Endodermal cell (in vitro differentiated cells): ENCODE measurements around the gene NODAL. TPM values are rescaled to one million over a fixed set of nuclear protein-coding genes. Genes with fewer than 3 reads are reported as not detected.
A peak's percentile ranks its signal among the peaks of the same experiment; 100 is the strongest.

ENCODE experiments used
- DNase-seq: peaks from one replicate; pipeline ENCODE4 v3.0.0-alpha.2; 2017
- H3K27ac ChIP-seq: 2 replicates; pipeline ENCODE4 v1.5.1; 2013; ENCODE audit warnings: mild to moderate bottlenecking, low read depth, low read length, moderate library complexity
- H3K27me3 ChIP-seq: 2 replicates; pipeline ENCODE4 v1.6.1; 2013; ENCODE audit warnings: mild to moderate bottlenecking, low read length, moderate library complexity; ENCODE audit not compliant: insufficient read depth, control insufficient read depth, poor library complexity, severe bottlenecking
- H3K36me3 ChIP-seq: 2 replicates; pipeline ENCODE4 v1.7.0; 2013; ENCODE audit warnings: mild to moderate bottlenecking, low read length, moderate library complexity; ENCODE audit not compliant: control insufficient read depth, insufficient read depth
- H3K4me1 ChIP-seq: one replicate; pipeline ENCODE4 v1.7.0; 2013; ENCODE audit warnings: low read length; ENCODE audit not compliant: control insufficient read depth, insufficient read depth
- H3K4me3 ChIP-seq: 2 replicates; pipeline ENCODE4 v1.5.1; 2013; ENCODE audit warnings: mild to moderate bottlenecking, low read length, moderate library complexity
- H3K9ac ChIP-seq: 2 replicates; pipeline ENCODE4 v1.6.1; 2013; ENCODE audit warnings: mild to moderate bottlenecking, low read length, moderate library complexity; ENCODE audit not compliant: poor library complexity, severe bottlenecking; ENCODE audit errors: extremely low read depth
- H3K9me3 ChIP-seq: 2 replicates; pipeline ENCODE4 v1.6.1; 2013; ENCODE audit warnings: mild to moderate bottlenecking, low read length, moderate library complexity; ENCODE audit not compliant: control insufficient read depth
- H3K27ac Mint-ChIP-seq: 2 replicates; pipeline ENCODE4 v1.8.0; 2020; ENCODE audit warnings: mixed read lengths
- H3K27me3 Mint-ChIP-seq: 2 replicates; pipeline ENCODE4 v1.8.0; 2021; ENCODE audit warnings: mild to moderate bottlenecking, mixed read lengths; ENCODE audit not compliant: insufficient read depth
- H3K36me3 Mint-ChIP-seq: 2 replicates; pipeline ENCODE4 v1.8.0; 2020; ENCODE audit warnings: low read depth, mixed read lengths
- H3K4me1 Mint-ChIP-seq: 2 replicates; pipeline ENCODE4 v1.8.0; 2020; ENCODE audit warnings: mixed read lengths
- H3K4me3 Mint-ChIP-seq: 2 replicates; pipeline ENCODE4 v1.8.0; 2020; ENCODE audit warnings: mild to moderate bottlenecking, moderate library complexity, mixed read lengths
- H3K9me3 Mint-ChIP-seq: 2 replicates; pipeline ENCODE4 v1.8.0; 2020; ENCODE audit warnings: mild to moderate bottlenecking, mixed read lengths
- WGBS, 2 experiments: methylation state at CpG; one replicate each; pipeline versions ENCODE4 v1.1.5 to v1.1.7; 2013; ENCODE audit warnings: missing lambda C conversion rate in 2 of 2, mixed read lengths in 1 of 2; ENCODE audit not compliant: insufficient coverage in 1 of 2, insufficient read length in 1 of 2; 5-methylcytosine and 5-hydroxymethylcytosine counted together
- total RNA-seq, 2 donors: library from RNA; stranded (reverse); fragmentation: NEBNext Ultra II Directional in 1 of 2; extraction: Animal tissue kit (Norgen Biotek cat#: 25700) in 1 of 2; gene quantifications; 2 replicates in 1 of 2; 3 replicates in 1 of 2; pipeline ENCODE4 v1.2.1, GENCODE V29; 2021
- TF ChIP-seq, protein P1 (sequence below): fragments of 200-600 bp; sonication (generic); conservative IDR thresholded peaks from 2 replicates; pipeline ENCODE4 v1.5.0; 2021; ENCODE audit warnings: antibody characterized with exemption, mild to moderate bottlenecking

The NODAL gene
- total RNA-seq, 2 donors from 2014 or later: 18.2 to 71.0 TPM

- Histone ChIP-seq H3K9me3 (no peaks in the 10 kb centered on the region), H3K4me1 (no peaks in the 10 kb centered on the region), H3K36me3 (peaks cover 89% of the 10 kb centered on the region), H3K27ac (no peak overlapping the region), H3K4me3 (no peak overlapping the region), H3K9ac (no peak overlapping the region), H3K27me3 (no peaks in the 10 kb centered on the region)
- no peak for DNase-seq
- Mint-ChIP-seq H3K4me1 (no peaks in the 10 kb centered on the region), H3K9me3 (no peaks in the 10 kb centered on the region), H3K4me3 (no peak overlapping the region), H3K27me3 (no peaks in the 10 kb centered on the region), H3K27ac (peak overlapping the region; percentile 14), H3K36me3 (peaks cover 58% of the 10 kb centered on the region)
- 93% methylated on average over 2 to 3 of the region's 3 CpGs for WGBS, 2 experiments
- TF ChIP-seq, protein P1, sequence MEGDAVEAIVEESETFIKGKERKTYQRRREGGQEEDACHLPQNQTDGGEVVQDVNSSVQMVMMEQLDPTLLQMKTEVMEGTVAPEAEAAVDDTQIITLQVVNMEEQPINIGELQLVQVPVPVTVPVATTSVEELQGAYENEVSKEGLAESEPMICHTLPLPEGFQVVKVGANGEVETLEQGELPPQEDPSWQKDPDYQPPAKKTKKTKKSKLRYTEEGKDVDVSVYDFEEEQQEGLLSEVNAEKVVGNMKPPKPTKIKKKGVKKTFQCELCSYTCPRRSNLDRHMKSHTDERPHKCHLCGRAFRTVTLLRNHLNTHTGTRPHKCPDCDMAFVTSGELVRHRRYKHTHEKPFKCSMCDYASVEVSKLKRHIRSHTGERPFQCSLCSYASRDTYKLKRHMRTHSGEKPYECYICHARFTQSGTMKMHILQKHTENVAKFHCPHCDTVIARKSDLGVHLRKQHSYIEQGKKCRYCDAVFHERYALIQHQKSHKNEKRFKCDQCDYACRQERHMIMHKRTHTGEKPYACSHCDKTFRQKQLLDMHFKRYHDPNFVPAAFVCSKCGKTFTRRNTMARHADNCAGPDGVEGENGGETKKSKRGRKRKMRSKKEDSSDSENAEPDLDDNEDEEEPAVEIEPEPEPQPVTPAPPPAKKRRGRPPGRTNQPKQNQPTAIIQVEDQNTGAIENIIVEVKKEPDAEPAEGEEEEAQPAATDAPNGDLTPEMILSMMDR: no peak
Observed at GRCh38 chr10:70425096-70425495, 16.4 kb downstream of the NODAL start.

DNA sequence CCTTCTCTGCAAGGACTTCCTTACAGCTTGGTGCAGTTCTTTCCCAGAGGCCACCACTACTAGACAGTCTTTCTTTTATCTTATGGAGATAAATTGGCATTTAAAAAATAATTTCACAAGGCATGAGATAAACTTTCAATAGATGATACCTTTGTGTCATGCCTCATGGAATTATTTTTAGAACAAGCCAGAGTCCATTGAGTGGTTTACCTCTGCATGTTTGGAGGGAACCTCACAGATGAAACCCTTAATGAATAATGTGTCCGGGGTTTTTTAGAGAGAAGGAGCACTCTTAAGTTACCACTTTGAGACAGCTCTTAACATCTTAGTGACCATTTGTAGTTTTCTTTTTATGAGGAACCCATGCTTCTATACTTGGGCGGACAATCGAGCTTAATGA lies 17.2 kb downstream of the NODAL start:
- H3K4me1 ChIP-seq: no peaks in the 10 kb centered on the region
- 89 to 96% methylated on average over 3 of the region's 3 CpGs for WGBS, 2 experiments

DNA sequence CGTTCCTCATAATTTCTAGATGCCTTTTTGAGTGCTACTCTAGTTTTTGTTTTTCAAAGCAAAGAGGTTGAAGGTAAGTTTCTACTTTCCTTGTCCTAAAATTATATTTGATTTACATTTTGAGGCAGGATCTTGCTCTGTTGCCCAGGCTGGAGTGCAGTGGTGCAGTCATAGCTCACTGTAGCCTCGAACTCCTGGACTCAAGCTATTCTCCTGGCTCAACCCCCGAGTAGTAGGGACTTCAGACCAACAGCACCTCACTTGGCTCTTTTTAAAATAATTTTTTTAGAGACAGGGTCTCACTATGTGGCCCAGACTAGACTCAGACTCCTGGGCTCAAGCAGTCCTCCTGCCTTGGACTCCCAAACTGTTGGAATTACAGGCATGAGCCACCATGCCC lies 22.8 kb downstream of the NODAL start:
- Histone ChIP-seq H3K27ac (no peak overlapping the region), H3K4me1 (no peaks in the 10 kb centered on the region), H3K4me3 (no peak overlapping the region), H3K9ac (no peak overlapping the region), H3K27me3 (no peaks in the 10 kb centered on the region), H3K9me3 (no peaks in the 10 kb centered on the region), H3K36me3 (peaks cover 54% of the 10 kb centered on the region)
- Mint-ChIP-seq H3K4me3 (no peak overlapping the region), H3K36me3 (peaks cover 49% of the 10 kb centered on the region), H3K9me3 (peaks cover 2% of the 10 kb centered on the region), H3K27me3 (no peaks in the 10 kb centered on the region), H3K4me1 (peaks cover 7% of the 10 kb centered on the region), H3K27ac (no peak overlapping the region)
- WGBS, 2 experiments: 99 to 100% methylated on average over 2 to 3 of the region's 3 CpGs
- no peak for DNase-seq
- TF ChIP-seq, protein P1: no peak

More for the DNA sequence above, 17.2 kb downstream of the NODAL start:
- Mint-ChIP-seq H3K36me3 (peaks cover 62% of the 10 kb centered on the region), H3K27ac (peak overlapping the region; percentile 14), H3K9me3 (no peaks in the 10 kb centered on the region), H3K27me3 (no peaks in the 10 kb centered on the region), H3K4me1 (no peaks in the 10 kb centered on the region), H3K4me3 (no peak overlapping the region)
- TF ChIP-seq, protein P1: no peak
- Histone ChIP-seq H3K9ac (no peak overlapping the region), H3K27me3 (no peaks in the 10 kb centered on the region), H3K9me3 (no peaks in the 10 kb centered on the region), H3K4me3 (no peak overlapping the region), H3K36me3 (peaks cover 90% of the 10 kb centered on the region), H3K27ac (no peak overlapping the region)
- DNase-seq: no peak
